ENCODE measurements around the gene LGI4.

The LGI4 gene

GRCh38 chr19:35114353-35115176 lies 20.3 kb downstream of the LGI4 start:
- Histone ChIP-seq H2BK12ac (ENCODE audit: low read length in 2 of 2) (no peak overlapping the region), H3K9me3 (ENCODE audit: control insufficient read depth, low read length) (no peaks in the 10 kb centered on the region), H3K36me3 (ENCODE audit: control insufficient read depth in 1 of 2, insufficient read depth in 2 of 2, low read depth in 1 of 2, low read length in 2 of 2) (no peaks in the 10 kb centered on the region), H2AFZ (ENCODE audit: low read depth, low read length) (no peak overlapping the region), H3K27ac (ENCODE audit: low read length, poor library complexity, severe bottlenecking) (no peak overlapping the region), H3K14ac (ENCODE audit: low read length in 2 of 2) (no peak overlapping the region), H2BK120ac (ENCODE audit: low read depth, low read length) (no peak overlapping the region), H3K4ac (ENCODE audit: low read depth in 1 of 2, low read length in 2 of 2) (no peak overlapping the region), H2BK5ac (ENCODE audit: low read depth, low read length, poor library complexity, severe bottlenecking) (no peak overlapping the region), H3K4me3 (ENCODE audit: insufficient read depth in 1 of 2, low read depth in 1 of 2, low read length in 2 of 2) (peak overlapping the region in 1 of 2 experiments; percentile 69), H3K18ac (ENCODE audit: low read depth in 1 of 2, low read length in 2 of 2) (no peak overlapping the region), H4K8ac (ENCODE audit: low read length) (no peak overlapping the region), H3K27me3 (ENCODE audit: control insufficient read depth in 1 of 2, insufficient read depth in 1 of 2, low read length in 2 of 2) (peaks cover 6 to 24% of the 10 kb centered on the region in 2 experiments), H3K9ac (ENCODE audit: low read length) (peak overlapping the region; percentile 76), H4K91ac (ENCODE audit: low read length) (no peak overlapping the region), H2BK15ac (ENCODE audit: low read depth, poor library complexity, severe bottlenecking) (no peak overlapping the region), H3K4me1 (ENCODE audit: control insufficient read depth, insufficient read depth, low read depth, low read length) (no peaks in the 10 kb centered on the region), H3K4me2 (ENCODE audit: low read length, poor library complexity, severe bottlenecking) (no peak overlapping the region), H3K79me1 (replicated peaks; ENCODE audit: low read length, poor library complexity, severe bottlenecking) (no peaks in the 10 kb centered on the region), H2AK5ac (ENCODE audit: low read length, severe bottlenecking) (no peak overlapping the region), H3K23ac (ENCODE audit: low read length in 2 of 2) (no peak overlapping the region)
- WGBS, result 22% methylated on average over 20 of the region's 23 CpGs
- peak; percentile 47 for DNase-seq

GRCh38 chr19:35112995-35113688 lies 21.7 kb downstream of the LGI4 start:
- Histone ChIP-seq H3K4me3 (ENCODE audit: insufficient read depth in 1 of 2, low read depth in 1 of 2, low read length in 2 of 2) (no peak overlapping the region), H2BK12ac (ENCODE audit: low read length in 2 of 2) (no peak overlapping the region), H4K8ac (ENCODE audit: low read length) (no peak overlapping the region), H3K27ac (ENCODE audit: low read length, poor library complexity, severe bottlenecking) (no peak overlapping the region), H3K4ac (ENCODE audit: low read depth in 1 of 2, low read length in 2 of 2) (no peak overlapping the region), H3K14ac (ENCODE audit: low read length in 2 of 2) (no peak overlapping the region), H2BK15ac (ENCODE audit: low read depth, poor library complexity, severe bottlenecking) (no peak overlapping the region), H2AFZ (ENCODE audit: low read depth, low read length) (no peak overlapping the region), H3K23ac (ENCODE audit: low read length in 2 of 2) (no peak overlapping the region), H2BK5ac (ENCODE audit: low read depth, low read length, poor library complexity, severe bottlenecking) (no peak overlapping the region), H4K91ac (ENCODE audit: low read length) (no peak overlapping the region), H3K4me1 (ENCODE audit: control insufficient read depth, insufficient read depth, low read depth, low read length) (no peaks in the 10 kb centered on the region), H2AK5ac (ENCODE audit: low read length, severe bottlenecking) (no peak overlapping the region), H3K36me3 (ENCODE audit: control insufficient read depth in 1 of 2, insufficient read depth in 2 of 2, low read depth in 1 of 2, low read length in 2 of 2) (no peaks in the 10 kb centered on the region), H2BK120ac (ENCODE audit: low read depth, low read length) (no peak overlapping the region), H3K18ac (ENCODE audit: low read depth in 1 of 2, low read length in 2 of 2) (no peak overlapping the region), H3K79me1 (replicated peaks; ENCODE audit: low read length, poor library complexity, severe bottlenecking) (no peaks in the 10 kb centered on the region), H3K9ac (ENCODE audit: low read length) (no peak overlapping the region), H3K9me3 (ENCODE audit: control insufficient read depth, low read length) (no peaks in the 10 kb centered on the region), H3K27me3 (ENCODE audit: control insufficient read depth in 1 of 2, insufficient read depth in 1 of 2, low read length in 2 of 2) (peaks cover 6 to 24% of the 10 kb centered on the region in 2 experiments), H3K4me2 (ENCODE audit: low read length, poor library complexity, severe bottlenecking) (no peak overlapping the region)
- no peak for DNase-seq
- WGBS, result 78% methylated on average over 15 of the region's 15 CpGs

- H3K14ac ChIP-seq (ENCODE audit: low read length in 2 of 2), result no peak overlapping the region
- no peak overlapping the region for H2BK15ac ChIP-seq (ENCODE audit: low read depth, poor library complexity, severe bottlenecking)
- WGBS, result 86% methylated on average over 2 of the region's 9 CpGs
- H3K27ac ChIP-seq (ENCODE audit: low read length, poor library complexity, severe bottlenecking), result no peak overlapping the region
- no peak overlapping the region for H2AFZ ChIP-seq (ENCODE audit: low read depth, low read length)
- no peak overlapping the region for H2BK12ac ChIP-seq (ENCODE audit: low read length in 2 of 2)
- no peak overlapping the region for H3K4me2 ChIP-seq (ENCODE audit: low read length, poor library complexity, severe bottlenecking)
- no peak overlapping the region for H4K8ac ChIP-seq (ENCODE audit: low read length)
- H3K4me1 ChIP-seq (ENCODE audit: control insufficient read depth, insufficient read depth, low read depth, low read length), result no peaks in the 10 kb centered on the region
- H3K9me3 ChIP-seq (ENCODE audit: control insufficient read depth, low read length), result no peaks in the 10 kb centered on the region
- H3K4ac ChIP-seq (ENCODE audit: low read depth in 1 of 2, low read length in 2 of 2), result no peak overlapping the region
- peaks cover 6 to 17% of the 10 kb centered on the region in 2 experiments for H3K27me3 ChIP-seq (ENCODE audit: control insufficient read depth in 1 of 2, insufficient read depth in 1 of 2, low read length in 2 of 2)
- H2BK5ac ChIP-seq (ENCODE audit: low read depth, low read length, poor library complexity, severe bottlenecking), result no peak overlapping the region
- no peak overlapping the region for H3K4me3 ChIP-seq (ENCODE audit: insufficient read depth in 1 of 2, low read depth in 1 of 2, low read length in 2 of 2)
- no peaks in the 10 kb centered on the region for H3K36me3 ChIP-seq (ENCODE audit: control insufficient read depth in 1 of 2, insufficient read depth in 2 of 2, low read depth in 1 of 2, low read length in 2 of 2)
- no peak for DNase-seq
- no peak overlapping the region for H3K9ac ChIP-seq (ENCODE audit: low read length)
- no peak overlapping the region for H2AK5ac ChIP-seq (ENCODE audit: low read length, severe bottlenecking)
- H2BK120ac ChIP-seq (ENCODE audit: low read depth, low read length), result no peak overlapping the region
- no peaks in the 10 kb centered on the region for H3K79me1 ChIP-seq (replicated peaks; ENCODE audit: low read length, poor library complexity, severe bottlenecking)
- no peak overlapping the region for H3K23ac ChIP-seq (ENCODE audit: low read length in 2 of 2)
- H4K91ac ChIP-seq (ENCODE audit: low read length), result no peak overlapping the region
- no peak overlapping the region for H3K18ac ChIP-seq (ENCODE audit: low read depth in 1 of 2, low read length in 2 of 2)
Measured at GRCh38 chr19:35110974-35111373, 23.9 kb downstream of the LGI4 start.

- H3K23ac ChIP-seq (ENCODE audit: low read length in 2 of 2), result peak overlapping the region in 1 of 2 experiments; percentile 61
Measured at GRCh38 chr19:35109395-35110112, 25.3 kb downstream of the LGI4 start.

More at GRCh38 chr19:35109395-35110112, 25.3 kb downstream of the LGI4 start:
- Histone ChIP-seq H3K36me3 (ENCODE audit: control insufficient read depth in 1 of 2, insufficient read depth in 2 of 2, low read depth in 1 of 2, low read length in 2 of 2) (no peaks in the 10 kb centered on the region), H2AFZ (ENCODE audit: low read depth, low read length) (no peak overlapping the region), H4K91ac (ENCODE audit: low read length) (no peak overlapping the region), H3K18ac (ENCODE audit: low read depth in 1 of 2, low read length in 2 of 2) (no peak overlapping the region), H2BK12ac (ENCODE audit: low read length in 2 of 2) (no peak overlapping the region), H3K9me3 (ENCODE audit: control insufficient read depth, low read length) (no peaks in the 10 kb centered on the region), H4K8ac (ENCODE audit: low read length) (no peak overlapping the region), H3K4me3 (ENCODE audit: insufficient read depth in 1 of 2, low read depth in 1 of 2, low read length in 2 of 2) (no peak overlapping the region), H3K14ac (ENCODE audit: low read length in 2 of 2) (no peak overlapping the region), H2BK15ac (ENCODE audit: low read depth, poor library complexity, severe bottlenecking) (no peak overlapping the region), H3K4me1 (ENCODE audit: control insufficient read depth, insufficient read depth, low read depth, low read length) (no peaks in the 10 kb centered on the region), H3K4me2 (ENCODE audit: low read length, poor library complexity, severe bottlenecking) (no peak overlapping the region), H3K9ac (ENCODE audit: low read length) (no peak overlapping the region), H3K79me1 (replicated peaks; ENCODE audit: low read length, poor library complexity, severe bottlenecking) (no peaks in the 10 kb centered on the region), H3K27me3 (ENCODE audit: control insufficient read depth in 1 of 2, insufficient read depth in 1 of 2, low read length in 2 of 2) (peaks cover 0 to 4% of the 10 kb centered on the region in 2 experiments), H2BK5ac (ENCODE audit: low read depth, low read length, poor library complexity, severe bottlenecking) (no peak overlapping the region), H3K27ac (ENCODE audit: low read length, poor library complexity, severe bottlenecking) (no peak overlapping the region), H2BK120ac (ENCODE audit: low read depth, low read length) (no peak overlapping the region), H3K4ac (ENCODE audit: low read depth in 1 of 2, low read length in 2 of 2) (no peak overlapping the region), H2AK5ac (ENCODE audit: low read length, severe bottlenecking) (no peak overlapping the region)
- WGBS, result 86% methylated on average over 22 of the region's 22 CpGs
- DNase-seq, result no peak
